ENCODE results near the gene C1orf167.

C1orf167 gene

DNA sequence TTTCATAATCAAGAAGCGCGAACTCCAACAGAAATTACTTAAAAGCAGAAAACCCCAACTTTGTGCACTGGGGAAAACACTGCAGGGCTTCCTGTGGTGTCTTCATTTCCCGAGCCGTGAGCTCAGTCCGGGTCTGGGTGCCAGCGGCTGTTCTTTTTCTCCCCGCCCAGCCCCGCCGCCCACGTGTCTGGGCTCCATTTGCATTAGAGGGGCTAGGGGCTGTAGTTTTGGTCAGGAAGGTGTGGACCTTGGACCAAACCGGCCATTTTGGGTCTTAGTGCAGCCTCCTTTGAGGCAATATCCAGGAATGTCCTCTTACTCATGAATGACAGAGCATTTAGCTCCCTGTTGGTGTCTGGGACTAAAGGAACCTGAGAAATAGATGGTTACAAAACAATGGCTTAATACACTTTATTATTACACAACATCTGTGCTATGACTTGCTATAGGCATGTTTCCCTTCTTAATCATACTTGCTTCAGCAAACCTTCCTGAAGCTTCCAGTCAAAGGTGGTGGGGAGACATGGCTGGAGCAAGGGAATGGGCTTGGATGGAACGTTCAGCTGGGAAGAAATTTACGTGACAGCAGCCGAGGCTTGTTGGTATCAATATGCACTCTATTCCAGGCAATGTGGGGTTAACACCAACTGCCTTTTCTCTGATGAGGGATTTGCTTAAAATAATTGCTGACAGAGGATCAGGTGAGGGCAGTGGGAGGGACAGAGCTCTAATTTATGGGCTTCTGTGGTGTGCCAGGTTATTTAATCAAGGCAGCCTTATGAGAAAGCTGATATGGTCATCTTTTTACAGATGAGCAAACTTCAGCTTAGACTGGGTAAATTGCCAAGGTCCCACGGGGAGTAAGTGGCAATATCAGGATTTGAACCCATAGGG is 25.0 kb upstream of the C1orf167 start:
- DNase-seq (ENCODE audit: low read depth in 2 of 3, low spot score in 2 of 3): no peak

DNA sequence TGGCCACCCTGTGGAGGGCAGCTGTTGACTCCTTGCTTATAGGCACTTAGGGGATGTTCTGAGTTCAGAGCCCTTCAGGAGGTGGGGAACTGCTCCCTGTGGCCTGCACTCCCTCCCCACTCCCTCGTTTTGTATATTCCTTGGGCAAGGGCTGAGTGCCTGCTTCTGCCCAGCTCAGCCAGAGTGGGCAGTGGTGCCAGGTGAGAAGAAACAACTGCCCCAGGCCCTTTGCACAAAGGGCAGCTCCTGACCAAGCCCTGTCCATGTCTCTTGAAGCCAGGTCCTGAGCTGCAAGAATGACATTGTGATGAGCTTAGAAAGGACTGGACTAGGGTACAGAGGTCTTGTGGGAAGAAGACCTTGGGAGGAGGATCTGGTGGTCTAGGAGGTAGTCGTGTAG is 23.9 kb upstream of the C1orf167 start:
- DNase-seq (ENCODE audit: low read depth in 2 of 3, low spot score in 2 of 3): no peak

DNA sequence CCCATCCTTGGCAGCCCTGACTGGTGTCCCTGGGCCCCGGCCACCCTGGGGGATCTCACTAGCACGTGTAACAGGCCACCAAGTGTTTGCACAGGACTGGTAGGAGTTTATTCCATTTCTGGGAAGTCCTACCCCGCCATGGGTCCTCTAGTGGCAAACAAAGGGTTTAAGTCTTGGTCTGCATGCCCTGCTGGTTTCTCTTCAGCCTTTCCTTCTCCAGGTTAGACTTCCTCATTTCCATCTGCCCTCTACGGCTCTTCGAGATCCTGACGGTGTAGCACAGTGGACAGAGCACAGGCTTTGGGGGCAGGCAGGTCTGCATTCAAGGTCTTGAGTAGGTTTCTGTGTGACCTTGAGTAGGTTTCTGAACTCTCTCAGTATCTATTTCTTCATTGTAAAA is 23.2 kb upstream of the C1orf167 start:
- DNase-seq (ENCODE audit: low read depth in 2 of 3, low spot score in 2 of 3): no peak

DNA sequence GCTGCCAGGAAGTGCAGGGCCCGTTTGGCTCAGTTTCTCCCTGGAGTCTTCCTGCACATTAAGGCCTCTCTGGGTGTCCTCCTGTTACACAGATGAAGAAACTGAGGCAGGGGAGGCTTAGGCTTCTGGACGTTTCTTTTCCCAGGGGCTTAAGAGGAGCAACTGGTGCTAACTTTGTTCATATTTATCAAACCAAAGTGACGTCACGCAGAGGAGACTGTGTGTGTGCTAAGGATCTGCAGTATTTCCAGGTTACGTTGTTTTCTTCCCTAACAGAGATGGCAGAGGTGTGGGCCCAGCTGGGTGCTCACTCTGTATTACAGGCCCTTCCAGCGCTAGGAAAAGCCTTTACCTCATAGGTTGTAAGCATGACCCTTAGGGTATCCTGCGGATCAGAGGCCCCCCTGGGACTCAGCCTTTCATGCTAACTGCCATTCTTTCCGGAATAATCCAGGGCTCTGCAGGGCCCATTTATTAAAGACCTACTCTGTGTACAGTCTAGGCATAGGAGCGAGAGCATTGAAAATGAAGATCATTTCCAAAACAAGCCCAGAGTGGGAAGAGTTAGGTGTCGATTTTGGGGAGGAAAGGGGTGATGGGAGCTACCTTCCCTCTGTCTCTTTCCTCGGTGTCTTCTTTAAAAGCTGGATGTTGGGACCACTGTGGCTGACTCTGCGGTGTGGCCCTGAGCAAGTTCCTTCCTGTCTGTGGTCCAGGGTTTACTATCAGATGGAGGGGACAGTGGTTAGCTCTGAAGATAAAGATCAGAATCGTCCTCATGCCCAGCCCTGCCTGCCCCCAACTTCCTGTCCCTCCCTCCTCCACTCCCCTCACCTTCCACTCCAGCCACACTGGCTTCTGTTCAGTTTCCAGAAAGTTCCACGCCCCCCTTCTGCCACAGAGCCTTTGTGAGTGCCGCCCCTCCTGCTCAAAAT is 21.5 kb upstream of the C1orf167 start:
- DNase-seq (ENCODE audit: low read depth in 2 of 3, low spot score in 2 of 3): no peak

DNA sequence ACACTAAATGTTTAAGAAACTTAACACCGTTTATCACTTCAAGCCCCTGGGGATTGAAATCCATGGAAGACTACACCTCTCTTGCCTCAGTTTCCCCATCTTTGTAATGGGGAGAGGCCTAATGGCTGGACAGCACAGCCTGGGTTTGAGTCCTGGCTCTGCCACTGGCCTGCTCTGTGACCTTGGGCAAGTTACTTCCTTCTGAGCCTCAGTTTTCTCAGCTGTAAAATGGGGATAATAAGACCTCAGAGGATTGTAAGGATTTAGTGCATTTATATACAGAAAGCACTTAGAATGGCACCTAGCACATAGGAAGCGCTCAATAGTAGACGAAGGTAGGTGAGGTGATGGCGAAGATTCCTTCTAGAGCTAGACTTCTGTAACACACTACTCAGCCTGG is 20.5 kb upstream of the C1orf167 start:
- DNase-seq (ENCODE audit: low read depth in 2 of 3, low spot score in 2 of 3): no peak

DNA sequence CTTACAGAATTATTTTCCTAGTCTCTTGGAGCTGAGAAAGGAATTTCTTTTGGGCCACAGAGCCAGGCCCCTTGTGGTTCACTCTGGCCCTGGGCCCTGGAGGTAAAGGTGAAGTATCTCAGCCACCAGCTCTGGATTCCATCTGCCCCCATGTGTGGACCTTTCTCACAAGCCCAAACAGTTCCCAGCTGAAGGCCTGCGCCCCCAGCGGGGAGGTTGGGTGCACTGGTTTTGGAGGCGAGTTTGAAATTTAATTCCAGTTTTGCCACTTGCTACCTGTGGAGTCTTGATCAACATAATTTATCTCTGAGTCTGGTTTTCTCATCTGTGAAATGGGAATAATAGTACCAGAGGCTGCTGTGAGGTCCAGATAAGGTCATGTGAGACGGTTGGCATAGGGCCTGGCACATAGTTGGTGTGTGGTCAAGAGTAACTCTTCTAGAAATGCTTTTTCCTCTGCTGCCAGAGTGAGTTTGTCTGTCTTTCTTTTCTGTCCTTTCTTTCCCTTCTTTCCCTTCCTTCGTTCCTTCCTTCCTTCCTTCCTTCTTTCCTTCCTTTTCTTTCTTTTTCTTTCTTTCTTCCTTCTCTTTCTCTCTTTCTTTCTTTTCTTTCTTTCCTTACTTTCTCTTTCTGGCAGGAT is 20.0 kb upstream of the C1orf167 start:
- no peak for DNase-seq (ENCODE audit: low read depth in 2 of 3, low spot score in 2 of 3)

- no peak for DNase-seq (ENCODE audit: low read depth in 2 of 3, low spot score in 2 of 3)
Observed at GRCh38 chr1:11744287-11744686, 17.7 kb upstream of the C1orf167 start.

- no peak for DNase-seq (ENCODE audit: low read depth in 2 of 3, low spot score in 2 of 3)
Observed at GRCh38 chr1:11746092-11746491, 15.9 kb upstream of the C1orf167 start.

DNA sequence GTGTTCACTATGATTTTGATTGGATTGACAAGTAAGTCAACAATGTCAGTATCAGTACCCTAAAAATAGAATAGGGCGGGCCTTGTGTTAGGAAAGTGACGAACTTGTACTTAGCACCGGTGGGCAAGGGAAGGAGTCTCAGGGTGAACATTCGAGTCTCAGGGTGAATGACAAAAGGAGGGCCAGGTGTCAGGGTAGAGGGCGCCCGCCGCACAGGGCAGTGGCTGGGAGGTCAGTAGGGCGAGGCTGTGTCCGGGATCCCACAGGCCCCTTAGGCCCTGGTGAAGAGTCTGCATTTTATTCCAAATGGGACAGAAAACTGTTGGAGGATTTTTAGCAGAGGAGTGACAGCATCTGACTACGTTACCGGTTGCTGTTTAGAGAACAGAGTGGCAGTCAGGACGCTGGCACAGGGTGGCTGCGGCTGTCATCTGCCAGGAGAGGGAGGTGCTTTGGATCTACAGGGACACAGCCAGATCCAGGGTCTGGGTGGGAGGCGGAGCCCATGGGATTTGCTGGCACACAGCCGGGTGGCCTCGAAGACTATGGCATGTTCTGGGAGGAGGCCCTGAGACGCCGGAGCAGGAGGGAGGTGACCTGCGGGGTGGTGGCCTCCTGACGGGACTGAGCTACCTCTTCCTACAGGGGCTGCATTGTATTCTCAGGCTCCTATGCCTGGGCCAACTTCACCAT is 15.1 kb upstream of the C1orf167 start:
- no peak for DNase-seq (ENCODE audit: low read depth in 2 of 3, low spot score in 2 of 3)

- DNase-seq (ENCODE audit: low read depth in 2 of 3, low spot score in 2 of 3): no peak
Observed at GRCh38 chr1:11748294-11749202, 13.4 kb upstream of the C1orf167 start.

DNA sequence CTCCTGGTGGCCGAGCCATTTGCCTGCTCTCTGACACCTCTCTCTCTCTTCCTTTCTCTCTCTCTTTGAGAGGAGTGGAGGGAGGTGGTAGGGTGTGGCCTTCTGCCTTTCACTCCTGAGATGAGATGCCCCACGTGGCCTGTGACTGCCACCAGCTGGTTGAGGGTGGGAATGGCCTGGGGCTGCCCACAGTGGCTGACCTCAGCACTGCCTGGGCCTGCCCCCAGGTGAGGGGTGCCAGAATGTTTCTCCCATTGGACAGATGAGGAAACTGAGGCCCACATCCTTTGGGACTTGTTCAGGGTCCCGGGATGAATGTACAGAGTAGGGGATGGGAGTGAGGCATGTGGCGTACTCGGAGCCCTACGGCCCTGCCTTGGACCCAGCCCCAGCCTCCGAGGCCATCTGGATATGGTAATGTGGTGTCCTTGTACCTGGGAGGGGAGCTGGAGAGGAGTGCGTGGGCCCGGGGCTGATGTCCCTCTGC is 12.7 kb upstream of the C1orf167 start:
- no peak for DNase-seq (ENCODE audit: low read depth in 2 of 3, low spot score in 2 of 3)

GRCh38 chr1:11749996-11750395 is 12.0 kb upstream of the C1orf167 start:
- DNase-seq (ENCODE audit: low read depth in 2 of 3, low spot score in 2 of 3): no peak

- no peak for DNase-seq (ENCODE audit: low read depth in 2 of 3, low spot score in 2 of 3)
Observed at GRCh38 chr1:11751087-11751486, 10.9 kb upstream of the C1orf167 start.

DNA sequence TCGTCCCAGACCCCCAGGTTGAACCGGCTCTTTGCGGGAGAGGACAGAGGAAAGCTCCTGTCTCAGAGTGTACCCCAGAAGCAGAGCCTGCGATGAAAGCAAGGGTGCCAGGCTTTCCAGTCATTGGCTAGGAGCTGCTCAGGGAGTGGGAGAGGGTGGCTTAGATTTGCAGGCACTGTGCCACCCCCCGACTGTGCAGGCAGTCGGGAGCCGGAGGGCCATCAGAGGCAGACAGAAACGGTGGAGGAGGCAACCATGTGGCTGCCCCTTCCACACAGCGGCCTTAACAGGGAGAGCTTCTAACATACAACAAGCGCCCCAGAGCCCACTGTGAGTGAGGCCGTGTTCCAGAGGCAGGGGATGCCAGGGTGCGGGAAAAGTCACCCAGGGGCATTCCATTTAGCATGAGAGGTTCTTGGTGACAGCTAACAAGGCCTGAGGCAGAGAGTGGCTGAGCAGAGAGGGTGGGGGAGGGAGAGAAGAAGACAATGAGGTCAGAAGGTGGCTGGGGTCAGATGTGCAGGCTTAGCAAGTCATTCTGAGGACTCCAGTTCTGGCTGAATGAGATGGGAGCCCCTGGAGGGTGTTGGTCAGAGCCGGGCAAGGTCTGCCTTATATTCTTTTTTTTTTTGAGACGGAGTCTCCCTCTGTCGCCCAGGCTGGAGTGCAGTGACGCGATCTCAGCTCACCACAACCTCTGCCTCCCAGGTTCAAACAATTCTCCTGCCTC is 9.5 kb upstream of the C1orf167 start:
- DNase-seq (ENCODE audit: low read depth in 2 of 3, low spot score in 2 of 3): no peak

- no peak for DNase-seq (ENCODE audit: low read depth in 2 of 3, low spot score in 2 of 3)
Observed at GRCh38 chr1:11753555-11754208, 8.3 kb upstream of the C1orf167 start.

GRCh38 chr1:11757047-11757446 is 4.9 kb upstream of the C1orf167 start:
- no peak for DNase-seq (ENCODE audit: low read depth in 2 of 3, low spot score in 2 of 3)

DNA sequence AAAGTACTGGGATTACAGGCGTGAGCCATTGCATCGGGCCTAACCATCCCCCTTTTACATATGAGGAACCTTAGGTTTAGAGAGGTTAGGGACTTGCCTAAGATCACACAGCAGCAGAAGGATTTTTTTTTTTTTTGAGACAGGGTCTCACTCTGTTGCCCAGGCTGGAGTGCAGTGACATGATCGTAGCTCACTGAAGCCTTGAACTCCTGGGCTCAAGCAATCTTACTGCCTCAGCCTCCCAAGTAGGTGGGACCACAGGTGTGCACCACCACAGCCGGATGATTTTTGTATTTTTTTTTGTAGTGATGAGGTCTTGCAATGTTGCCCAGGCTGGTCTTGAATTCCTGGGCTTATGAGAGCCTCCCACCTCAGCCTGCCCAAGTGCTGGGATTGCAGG is 2.2 kb upstream of the C1orf167 start:
- no peak for DNase-seq (ENCODE audit: low read depth in 2 of 3, low spot score in 2 of 3)

- no peak for DNase-seq (ENCODE audit: low read depth in 2 of 3, low spot score in 2 of 3)
Observed at GRCh38 chr1:11761285-11761684, 708 bp upstream of the C1orf167 start.

GRCh38 chr1:11764115-11764514 is 2.1 kb downstream of the C1orf167 start:
- DNase-seq (ENCODE audit: low read depth in 2 of 3, low spot score in 2 of 3): no peak

Data from activated CD8-positive, alpha-beta memory T cell treated with anti-CD3 and anti-CD28 coated beads for 48 hours (primary cell).